ENCODE data around the gene ZFX.

DNA sequence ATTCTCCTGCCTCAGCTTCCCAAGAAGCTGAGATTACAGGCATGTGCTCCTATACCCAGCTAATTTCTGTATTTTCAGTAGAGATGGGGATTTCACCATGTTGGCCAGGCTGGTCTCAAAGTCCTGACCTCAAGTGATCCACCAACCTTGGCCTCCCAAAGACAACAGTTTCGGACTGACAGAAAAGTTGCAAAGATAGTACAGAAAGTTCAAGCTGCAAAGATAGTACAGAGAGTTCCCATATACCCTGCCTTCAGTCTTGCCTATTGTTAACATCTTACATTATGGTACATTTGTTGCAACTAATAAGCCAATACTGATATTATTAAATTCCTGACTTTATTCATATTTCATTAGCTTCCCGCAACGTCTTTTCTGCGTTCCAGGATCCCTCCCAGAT lies 98.5 kb downstream of the ZFX start:
- TF ChIP-seq, protein P1, sequence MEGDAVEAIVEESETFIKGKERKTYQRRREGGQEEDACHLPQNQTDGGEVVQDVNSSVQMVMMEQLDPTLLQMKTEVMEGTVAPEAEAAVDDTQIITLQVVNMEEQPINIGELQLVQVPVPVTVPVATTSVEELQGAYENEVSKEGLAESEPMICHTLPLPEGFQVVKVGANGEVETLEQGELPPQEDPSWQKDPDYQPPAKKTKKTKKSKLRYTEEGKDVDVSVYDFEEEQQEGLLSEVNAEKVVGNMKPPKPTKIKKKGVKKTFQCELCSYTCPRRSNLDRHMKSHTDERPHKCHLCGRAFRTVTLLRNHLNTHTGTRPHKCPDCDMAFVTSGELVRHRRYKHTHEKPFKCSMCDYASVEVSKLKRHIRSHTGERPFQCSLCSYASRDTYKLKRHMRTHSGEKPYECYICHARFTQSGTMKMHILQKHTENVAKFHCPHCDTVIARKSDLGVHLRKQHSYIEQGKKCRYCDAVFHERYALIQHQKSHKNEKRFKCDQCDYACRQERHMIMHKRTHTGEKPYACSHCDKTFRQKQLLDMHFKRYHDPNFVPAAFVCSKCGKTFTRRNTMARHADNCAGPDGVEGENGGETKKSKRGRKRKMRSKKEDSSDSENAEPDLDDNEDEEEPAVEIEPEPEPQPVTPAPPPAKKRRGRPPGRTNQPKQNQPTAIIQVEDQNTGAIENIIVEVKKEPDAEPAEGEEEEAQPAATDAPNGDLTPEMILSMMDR (IDR thresholded peaks at IDR 0.05 in 4 of 5, conservative IDR thresholded peaks at IDR 0.05 in 1 of 5), result no peak
- no peak for TF ChIP-seq POLR2A (IDR thresholded peaks at IDR 0.05)
